Fibroblast of lung (primary cell): ENCODE results near the gene ZNF281.

Experiments used
- EZH2 ChIP-seq: IDR thresholded peaks from 2 replicates; pipeline ENCODE4 v1.5.1; 2012; ENCODE audit warnings: low read length, control low read depth, mild to moderate bottlenecking; ENCODE audit errors: missing control alignments
- TF ChIP-seq, protein P1 (sequence below), 2 donors: IDR thresholded peaks in 1 of 2; conservative IDR thresholded peaks in 1 of 2; 1 replicate in 1 of 2; 2 replicates in 1 of 2; pipeline ENCODE4 v1.5.1; 2011 to 2012; ENCODE audit warnings: low read length in 2 of 2, control low read depth in 1 of 2, inconsistent platforms in 1 of 2, low read depth in 1 of 2, mild to moderate bottlenecking in 1 of 2

DNA sequence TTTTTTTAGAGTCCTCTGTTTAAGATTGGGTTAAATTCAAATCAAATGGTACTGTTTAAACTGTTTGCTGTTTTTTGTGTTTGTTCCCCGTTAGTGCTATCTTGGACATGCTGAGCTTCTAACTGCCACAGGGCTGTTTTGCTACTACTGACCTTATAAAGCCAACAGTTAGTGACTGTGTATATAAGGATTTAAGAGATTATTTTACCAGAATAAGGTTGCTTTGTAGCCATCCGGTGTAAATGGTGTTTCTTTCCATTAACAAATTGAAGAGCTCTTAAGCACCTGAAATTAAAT is 37.0 kb downstream of the ZNF281 start:
- TF ChIP-seq, protein P1, sequence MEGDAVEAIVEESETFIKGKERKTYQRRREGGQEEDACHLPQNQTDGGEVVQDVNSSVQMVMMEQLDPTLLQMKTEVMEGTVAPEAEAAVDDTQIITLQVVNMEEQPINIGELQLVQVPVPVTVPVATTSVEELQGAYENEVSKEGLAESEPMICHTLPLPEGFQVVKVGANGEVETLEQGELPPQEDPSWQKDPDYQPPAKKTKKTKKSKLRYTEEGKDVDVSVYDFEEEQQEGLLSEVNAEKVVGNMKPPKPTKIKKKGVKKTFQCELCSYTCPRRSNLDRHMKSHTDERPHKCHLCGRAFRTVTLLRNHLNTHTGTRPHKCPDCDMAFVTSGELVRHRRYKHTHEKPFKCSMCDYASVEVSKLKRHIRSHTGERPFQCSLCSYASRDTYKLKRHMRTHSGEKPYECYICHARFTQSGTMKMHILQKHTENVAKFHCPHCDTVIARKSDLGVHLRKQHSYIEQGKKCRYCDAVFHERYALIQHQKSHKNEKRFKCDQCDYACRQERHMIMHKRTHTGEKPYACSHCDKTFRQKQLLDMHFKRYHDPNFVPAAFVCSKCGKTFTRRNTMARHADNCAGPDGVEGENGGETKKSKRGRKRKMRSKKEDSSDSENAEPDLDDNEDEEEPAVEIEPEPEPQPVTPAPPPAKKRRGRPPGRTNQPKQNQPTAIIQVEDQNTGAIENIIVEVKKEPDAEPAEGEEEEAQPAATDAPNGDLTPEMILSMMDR (conservative IDR thresholded peaks at IDR 0.05 in 1 of 2, IDR thresholded peaks at IDR 0.05 in 1 of 2; ENCODE audit: low read depth in 1 of 2, low read length in 2 of 2): no peak
- TF ChIP-seq EZH2: no peak
